ENCODE data around the gene SLC25A19. TPM values are rescaled to one million over a fixed set of nuclear protein-coding genes. Genes with fewer than 3 reads are reported as not detected.
"Not testable (repeated sequence)": the region's sequence is repeated elsewhere in the genome, so short reads cannot be mapped to it uniquely, and the experiment has no call there.

The SLC25A19 gene
- total and polyA plus RNA-seq, 2 experiments from 2014 or later, result 17.9 to 22.4 TPM

- TF ChIP-seq CTCF (conservative IDR thresholded peaks at IDR 0.05; ENCODE audit: low read depth in 2 of 2), result no peak
Measured at GRCh38 chr17:75295201-75296158, 6.2 kb upstream of the SLC25A19 start (continued).

- H3K27ac Mint-ChIP-seq; H3K9me2 ChIP-seq (ENCODE audit: insufficient read depth); H3K4me3 Mint-ChIP-seq; H3K27me3 Mint-ChIP-seq (ENCODE audit: insufficient read depth, low read depth, poor library complexity); H3K27ac ChIP-seq (ENCODE audit: low read depth); H3K9me3 Mint-ChIP-seq; H3K4me1 Mint-ChIP-seq; H4K20me1 ChIP-seq (replicated peaks; ENCODE audit: insufficient read depth); H3F3A ChIP-seq (replicated peaks; ENCODE audit: low read depth); ATAC-seq; H3K4me2 ChIP-seq; DNase-seq (ENCODE audit: low spot score); H2AFZ ChIP-seq; H3K36me3 ChIP-seq (ENCODE audit: insufficient read depth); H3K79me2 ChIP-seq (replicated peaks; ENCODE audit: insufficient read depth); H3K27me3 ChIP-seq (ENCODE audit: insufficient read depth); H3K36me3 Mint-ChIP-seq (ENCODE audit: low read depth); H3K4me1 ChIP-seq (ENCODE audit: insufficient read depth); H3K4me3 ChIP-seq: not testable (repeated sequence)
Measured at GRCh38 chr17:75292810-75293448, 3.7 kb upstream of the SLC25A19 start.

DNA sequence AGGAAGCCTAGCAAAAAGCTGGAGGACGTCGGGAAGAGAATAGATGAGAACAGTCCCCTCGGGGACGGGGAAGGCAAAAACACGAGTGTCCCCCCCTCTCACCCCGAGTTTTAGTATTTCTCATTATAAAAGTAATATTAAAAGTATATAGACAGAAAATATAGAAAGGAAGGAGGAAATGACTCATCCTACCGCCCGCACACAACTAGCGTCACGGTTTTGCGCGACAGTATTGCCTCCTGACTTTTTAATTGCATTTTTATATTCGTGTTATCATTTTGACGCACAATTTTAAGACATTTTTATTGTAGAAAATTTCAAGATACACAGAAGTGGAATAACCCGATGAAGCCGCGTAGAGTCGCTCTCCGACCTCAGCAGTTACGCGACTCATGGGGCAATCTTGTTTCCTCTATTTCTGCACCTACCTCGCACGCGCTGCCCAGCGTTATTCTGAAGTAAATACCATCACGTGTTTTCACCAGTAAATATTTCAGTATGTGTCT lies 652 bp upstream of the SLC25A19 start:
- peak; percentile 54 for DNase-seq (ENCODE audit: low spot score)
- H3F3A ChIP-seq (replicated peaks; ENCODE audit: low read depth), result peaks cover 7% of the 10 kb centered on the region; the same call in 1 of the 2 replicates
- Mint-ChIP-seq H3K9me3 (no peaks in the 10 kb centered on the region), H3K4me3 (peak overlapping the region; percentile 89), H3K27me3 (ENCODE audit: insufficient read depth, low read depth, poor library complexity) (peaks cover 6% of the 10 kb centered on the region), H3K27ac (peak overlapping the region; percentile 97), H3K36me3 (ENCODE audit: low read depth) (peaks cover 12% of the 10 kb centered on the region; the same call in 2 of the 3 replicates), H3K4me1 (peaks cover 4% of the 10 kb centered on the region)
- H3K4me3 ChIP-seq, result peak overlapping the region; percentile 55
- H3K4me2 ChIP-seq, result peak overlapping the region; percentile 71
- H3K36me3 ChIP-seq (ENCODE audit: insufficient read depth), result no peaks in the 10 kb centered on the region
- H3K4me1 ChIP-seq (ENCODE audit: insufficient read depth), result peaks cover 5% of the 10 kb centered on the region
- ATAC-seq, result peak; percentile 4; the same call in 1 of the 3 replicates
- H2AFZ ChIP-seq, result peak overlapping the region; percentile 5
- peaks cover 6% of the 10 kb centered on the region for H3K79me2 ChIP-seq (replicated peaks; ENCODE audit: insufficient read depth)
- no peaks in the 10 kb centered on the region for H4K20me1 ChIP-seq (replicated peaks; ENCODE audit: insufficient read depth)
- no peaks in the 10 kb centered on the region for H3K9me2 ChIP-seq (ENCODE audit: insufficient read depth)
- H3K27ac ChIP-seq (ENCODE audit: low read depth), result peak overlapping the region; percentile 73
- H3K27me3 ChIP-seq (ENCODE audit: insufficient read depth), result no peaks in the 10 kb centered on the region
- TF ChIP-seq ETS1 (IDR thresholded peaks at IDR 0.05) (no peak), EZH2phosphoT487 (IDR thresholded peaks at IDR 0.05; ENCODE audit: unreplicated experiment) (no peak), ZNF331 (CRISPR knock-in tag; IDR thresholded peaks at IDR 0.05; ENCODE audit: low read depth) (no peak), CREB1 (CRISPR knock-in tag; IDR thresholded peaks at IDR 0.05; ENCODE audit: low read depth) (peak; percentile 43; the same call in 1 of the 2 replicates), POLR2AphosphoS5 (IDR thresholded peaks at IDR 0.05; ENCODE audit: low read depth) (no peak), NANOG (IDR thresholded peaks at IDR 0.05; ENCODE audit: borderline replicate concordance) (no peak), ZNF114 (CRISPR knock-in tag; IDR thresholded peaks at IDR 0.05) (no peak), STAT1 (IDR thresholded peaks at IDR 0.05; ENCODE audit: unreplicated experiment) (no peak), JUNB (IDR thresholded peaks at IDR 0.05; ENCODE audit: unreplicated experiment) (no peak), EZH2 (IDR thresholded peaks at IDR 0.05; ENCODE audit: low read depth, unreplicated experiment) (no peak)
- TF ChIP-seq, protein P1, sequence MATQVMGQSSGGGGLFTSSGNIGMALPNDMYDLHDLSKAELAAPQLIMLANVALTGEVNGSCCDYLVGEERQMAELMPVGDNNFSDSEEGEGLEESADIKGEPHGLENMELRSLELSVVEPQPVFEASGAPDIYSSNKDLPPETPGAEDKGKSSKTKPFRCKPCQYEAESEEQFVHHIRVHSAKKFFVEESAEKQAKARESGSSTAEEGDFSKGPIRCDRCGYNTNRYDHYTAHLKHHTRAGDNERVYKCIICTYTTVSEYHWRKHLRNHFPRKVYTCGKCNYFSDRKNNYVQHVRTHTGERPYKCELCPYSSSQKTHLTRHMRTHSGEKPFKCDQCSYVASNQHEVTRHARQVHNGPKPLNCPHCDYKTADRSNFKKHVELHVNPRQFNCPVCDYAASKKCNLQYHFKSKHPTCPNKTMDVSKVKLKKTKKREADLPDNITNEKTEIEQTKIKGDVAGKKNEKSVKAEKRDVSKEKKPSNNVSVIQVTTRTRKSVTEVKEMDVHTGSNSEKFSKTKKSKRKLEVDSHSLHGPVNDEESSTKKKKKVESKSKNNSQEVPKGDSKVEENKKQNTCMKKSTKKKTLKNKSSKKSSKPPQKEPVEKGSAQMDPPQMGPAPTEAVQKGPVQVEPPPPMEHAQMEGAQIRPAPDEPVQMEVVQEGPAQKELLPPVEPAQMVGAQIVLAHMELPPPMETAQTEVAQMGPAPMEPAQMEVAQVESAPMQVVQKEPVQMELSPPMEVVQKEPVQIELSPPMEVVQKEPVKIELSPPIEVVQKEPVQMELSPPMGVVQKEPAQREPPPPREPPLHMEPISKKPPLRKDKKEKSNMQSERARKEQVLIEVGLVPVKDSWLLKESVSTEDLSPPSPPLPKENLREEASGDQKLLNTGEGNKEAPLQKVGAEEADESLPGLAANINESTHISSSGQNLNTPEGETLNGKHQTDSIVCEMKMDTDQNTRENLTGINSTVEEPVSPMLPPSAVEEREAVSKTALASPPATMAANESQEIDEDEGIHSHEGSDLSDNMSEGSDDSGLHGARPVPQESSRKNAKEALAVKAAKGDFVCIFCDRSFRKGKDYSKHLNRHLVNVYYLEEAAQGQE (IDR thresholded peaks at IDR 0.05; ENCODE audit: unreplicated experiment), result no peak

Measured in GM23338 (cell line).